HG02970 (cell line): ENCODE results near the gene EMILIN2.
"Not testable (repeated sequence)": the region's sequence is repeated elsewhere in the genome, so short reads cannot be mapped to it uniquely, and the experiment has no call there.

Experiments
- ATAC-seq: cut with Tn5 transposase; IDR thresholded peaks from one replicate; pipeline ENCODE4 v1.9.1; 2021; ENCODE audit warnings: mild to moderate bottlenecking, moderate library complexity, moderate number of reproducible peaks; ENCODE audit not compliant: unreplicated experiment, low FRiP score

The EMILIN2 gene

GRCh38 chr18:2913398-2914005, 66.7 kb downstream of the EMILIN2 start:
- ATAC-seq = no peak

DNA sequence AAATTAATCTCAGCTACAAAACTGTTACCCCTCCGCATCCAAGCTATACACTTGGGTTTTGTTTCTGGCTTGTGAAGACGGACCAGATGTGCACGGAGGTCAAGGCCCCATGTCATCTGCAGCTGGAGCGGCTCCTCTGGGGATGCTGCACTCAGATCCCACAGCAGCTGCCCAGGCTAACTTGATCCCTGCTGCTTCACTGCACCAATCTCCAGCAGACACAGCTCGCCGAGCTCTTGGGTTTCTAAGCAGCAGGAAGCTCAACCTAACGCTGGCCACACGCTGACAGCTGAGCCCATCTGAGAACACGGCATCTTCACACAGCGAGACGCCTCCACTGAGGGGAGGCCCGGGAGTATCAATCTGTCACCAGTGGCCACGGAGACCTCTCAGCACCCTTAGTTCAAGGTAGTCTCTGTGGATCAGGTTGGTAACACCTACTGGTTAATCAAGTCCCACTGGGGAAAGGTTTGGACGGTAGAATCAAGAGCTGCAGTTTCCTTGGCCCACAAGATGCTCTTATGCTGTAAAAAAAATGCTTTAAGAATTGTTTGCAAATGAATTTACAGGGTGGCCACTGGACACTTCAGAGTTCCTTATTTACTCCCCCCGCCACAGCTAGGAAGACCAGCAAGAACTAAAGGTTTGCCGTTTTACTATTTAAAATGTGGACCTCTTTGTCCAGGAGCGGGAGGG, 67.5 kb downstream of the EMILIN2 start:
- no peak for ATAC-seq

DNA sequence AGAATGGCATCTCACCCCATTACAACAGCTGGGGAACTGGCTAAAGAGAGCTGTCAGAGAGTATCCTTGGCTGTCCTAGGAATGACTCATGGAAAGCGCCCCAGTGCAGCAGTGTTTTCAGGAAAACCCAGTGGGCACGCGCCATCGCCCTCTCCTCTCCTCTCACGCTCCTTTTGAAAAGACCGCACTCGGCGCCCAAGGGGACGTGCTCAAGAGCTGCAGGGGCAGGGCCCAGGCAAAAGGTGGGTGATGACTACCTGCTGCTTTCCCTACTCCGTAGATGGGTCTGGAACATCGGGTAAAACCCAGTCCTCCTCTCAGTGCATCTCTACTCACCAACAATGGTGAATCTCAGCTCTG, 68.1 kb downstream of the EMILIN2 start:
- no peak for ATAC-seq

DNA sequence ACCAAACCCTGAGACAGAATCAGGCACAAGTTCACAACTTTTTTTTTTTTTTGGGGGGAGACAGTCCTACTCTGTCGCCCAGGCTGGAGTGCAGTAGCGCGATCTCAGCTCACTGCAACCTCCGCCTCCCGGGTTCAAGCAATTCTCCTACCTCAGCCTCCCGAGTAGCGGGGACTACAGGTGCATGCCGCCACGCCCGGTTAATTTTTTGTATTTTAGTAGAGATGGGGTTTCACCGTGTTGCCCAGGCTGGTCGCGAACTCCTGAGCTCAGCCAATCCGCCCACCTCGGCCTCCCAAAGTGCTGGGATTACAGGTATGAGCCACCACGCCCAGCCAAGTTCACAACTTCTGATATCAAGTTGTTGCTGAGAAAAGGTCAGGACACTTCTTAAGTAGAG, 68.7 kb downstream of the EMILIN2 start:
- ATAC-seq = not testable (repeated sequence)

- no peak for ATAC-seq
Measured at GRCh38 chr18:2916184-2916583, 69.4 kb downstream of the EMILIN2 start.

- ATAC-seq = no peak
Measured at GRCh38 chr18:2917259-2918047, 70.6 kb downstream of the EMILIN2 start.

DNA sequence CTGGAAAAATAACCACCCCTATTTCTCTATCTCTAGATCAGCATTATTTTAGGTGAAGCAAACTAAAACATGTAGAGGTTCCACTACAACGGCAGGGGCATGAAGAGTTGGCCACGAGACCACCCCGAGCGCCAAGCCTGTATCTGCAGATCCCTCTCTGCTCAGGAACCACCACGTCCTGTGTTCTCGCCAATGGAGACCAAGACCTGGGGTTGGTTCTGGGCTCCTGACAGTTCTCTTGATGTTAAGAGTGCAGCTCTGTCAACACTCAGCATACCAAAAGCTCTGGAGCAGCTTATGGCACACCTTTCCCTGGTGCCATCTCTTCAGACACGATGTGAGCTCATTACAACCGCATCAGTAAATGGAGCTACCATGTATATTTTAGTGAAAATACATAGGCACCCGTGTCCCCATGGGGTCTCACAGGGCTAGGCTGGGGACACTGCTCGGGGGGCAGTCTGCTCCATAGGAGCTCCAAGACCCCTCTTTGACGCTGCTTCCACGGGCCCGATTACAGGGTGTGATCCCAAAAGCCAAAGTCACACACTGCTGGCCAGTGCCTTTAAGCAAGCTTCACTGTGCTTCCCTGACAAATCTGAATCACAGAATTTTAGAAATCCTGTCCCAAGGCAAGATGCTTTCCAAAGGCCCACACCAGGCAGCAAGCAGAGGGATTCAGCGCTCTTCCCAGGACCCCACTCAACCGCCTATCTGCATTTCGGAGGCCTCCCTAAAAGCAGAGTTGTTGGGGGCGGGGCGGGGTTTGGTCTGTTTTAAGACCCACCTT, 72.2 kb downstream of the EMILIN2 start:
- ATAC-seq = no peak

GRCh38 chr18:2919600-2919999, 72.8 kb downstream of the EMILIN2 start:
- ATAC-seq = no peak

GRCh38 chr18:2920027-2920426, 73.2 kb downstream of the EMILIN2 start:
- ATAC-seq = no peak

DNA sequence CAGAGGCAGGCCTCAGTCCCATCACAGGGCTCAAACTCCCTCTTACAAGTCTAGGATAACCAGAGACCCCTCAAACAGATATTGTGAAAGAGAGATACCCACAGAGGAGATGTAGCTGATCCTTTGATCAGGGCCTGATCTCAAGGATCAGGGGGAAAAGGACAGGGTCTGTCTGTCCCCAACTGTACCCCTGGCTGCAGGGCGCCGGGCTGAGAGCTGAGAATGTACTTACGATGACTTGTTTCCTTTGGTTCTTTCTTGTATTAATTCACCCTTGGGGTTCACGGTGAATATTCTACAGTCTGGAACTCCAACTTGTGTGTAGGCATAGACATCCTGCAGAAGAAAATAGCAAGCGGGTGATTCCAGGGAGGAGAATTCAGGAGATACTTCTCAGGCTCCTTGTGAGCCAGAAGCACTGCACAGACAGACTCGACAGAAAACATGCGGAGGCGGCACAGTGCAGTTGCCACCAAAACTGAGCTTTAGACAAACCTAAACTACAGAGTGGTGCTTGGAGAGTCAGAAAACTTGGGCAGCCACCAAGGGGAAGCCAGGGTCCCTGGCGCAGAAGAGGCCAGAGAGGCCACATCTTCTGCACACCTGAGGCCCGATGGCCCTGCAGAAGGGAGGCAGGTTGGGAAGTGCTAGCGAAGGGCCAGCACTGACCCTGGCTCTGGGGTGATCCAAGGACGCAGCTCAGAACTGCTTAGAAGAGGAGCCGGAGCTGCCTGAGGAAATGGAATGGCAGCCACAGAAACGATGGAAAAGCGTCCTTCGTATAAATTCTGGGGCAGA, 73.9 kb downstream of the EMILIN2 start:
- no peak for ATAC-seq

DNA sequence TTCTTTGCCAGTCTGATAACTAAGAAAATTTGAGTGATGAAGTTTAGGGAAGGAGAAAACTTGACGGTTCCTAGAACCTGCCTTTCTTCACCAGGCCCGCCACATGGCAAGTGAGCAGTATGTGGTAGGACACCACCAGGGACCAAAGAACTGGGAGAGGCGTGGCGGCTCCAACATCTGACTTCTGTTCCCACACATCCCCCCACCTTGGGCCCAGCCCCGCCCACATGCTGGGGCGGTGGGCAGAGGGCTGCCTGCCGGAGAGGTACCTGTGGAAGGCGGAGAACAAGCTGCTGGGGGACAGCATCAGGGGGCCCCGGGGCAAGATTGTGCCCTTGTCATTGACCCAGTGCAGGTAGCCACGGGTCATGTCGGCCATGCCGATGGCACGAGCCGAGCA, 75.0 kb downstream of the EMILIN2 start:
- no peak for ATAC-seq

GRCh38 chr18:2923464-2923863, 76.7 kb downstream of the EMILIN2 start:
- ATAC-seq = no peak

GRCh38 chr18:2924920-2925319, 78.1 kb downstream of the EMILIN2 start:
- ATAC-seq = no peak

DNA sequence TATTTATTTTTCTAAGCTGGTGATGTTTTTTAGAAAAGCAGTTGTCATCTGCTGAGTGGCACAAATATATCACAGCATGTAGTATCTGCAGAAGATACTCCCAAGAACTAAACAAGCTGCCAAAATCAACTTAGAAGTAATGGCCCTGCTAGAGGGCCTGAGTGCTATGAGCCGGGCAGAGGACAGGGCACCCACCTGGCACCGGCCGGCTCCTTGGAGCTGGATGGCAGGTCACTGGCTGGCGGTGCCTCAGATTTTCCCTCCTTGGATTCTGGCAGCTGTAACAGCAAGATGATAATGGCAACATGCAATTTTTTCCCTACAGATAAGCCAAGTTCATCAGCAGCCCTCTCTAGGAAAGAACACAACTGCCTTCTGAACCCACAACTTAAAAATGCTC, 79.7 kb downstream of the EMILIN2 start:
- ATAC-seq = no peak

- no peak for ATAC-seq
Measured at GRCh38 chr18:2927745-2928144, 80.9 kb downstream of the EMILIN2 start.

DNA sequence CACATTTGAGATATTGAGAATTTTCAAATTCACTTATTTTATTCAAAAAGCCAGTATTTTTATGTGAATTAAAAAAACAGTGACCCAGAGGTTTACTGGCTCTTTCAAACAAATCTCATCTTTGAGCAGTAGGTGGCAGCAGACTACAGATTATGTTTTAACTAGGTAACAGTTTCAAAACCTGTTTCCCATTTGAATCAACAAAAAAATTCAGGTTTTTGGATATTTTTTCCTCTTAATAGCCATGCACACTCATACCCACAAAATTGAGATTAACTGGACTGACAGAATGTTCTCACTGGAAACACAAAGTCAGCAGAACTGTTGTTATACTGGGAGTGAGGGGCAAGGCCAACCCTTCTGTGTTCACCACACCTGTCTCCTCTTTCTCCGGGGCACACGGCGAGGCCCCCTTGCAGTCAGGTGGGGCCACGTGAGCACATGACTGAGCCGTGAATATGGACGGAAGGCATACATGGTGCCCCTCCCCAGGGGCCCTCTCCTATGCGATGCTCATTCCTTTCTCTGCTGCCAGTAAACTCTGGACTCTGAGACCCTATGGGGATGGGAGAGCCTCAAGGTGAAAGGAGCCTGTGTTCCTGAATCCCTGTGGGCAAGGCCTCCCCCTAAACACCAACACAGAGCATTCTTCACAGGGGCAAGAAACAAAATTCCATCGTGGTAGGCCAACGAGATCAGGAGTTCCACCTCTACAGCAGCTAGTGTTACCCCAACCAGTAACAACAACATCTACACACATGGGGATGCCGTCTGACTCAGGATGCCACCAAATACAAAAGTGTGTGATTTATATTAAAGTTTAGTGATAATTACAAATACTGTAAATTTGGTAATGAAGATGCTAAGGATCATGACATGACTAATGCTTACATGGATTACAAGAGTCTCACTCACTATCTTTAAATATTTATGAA, 85.7 kb downstream of the EMILIN2 start:
- ATAC-seq = no peak

GRCh38 chr18:2933995-2934394, 87.2 kb downstream of the EMILIN2 start:
- ATAC-seq = no peak

DNA sequence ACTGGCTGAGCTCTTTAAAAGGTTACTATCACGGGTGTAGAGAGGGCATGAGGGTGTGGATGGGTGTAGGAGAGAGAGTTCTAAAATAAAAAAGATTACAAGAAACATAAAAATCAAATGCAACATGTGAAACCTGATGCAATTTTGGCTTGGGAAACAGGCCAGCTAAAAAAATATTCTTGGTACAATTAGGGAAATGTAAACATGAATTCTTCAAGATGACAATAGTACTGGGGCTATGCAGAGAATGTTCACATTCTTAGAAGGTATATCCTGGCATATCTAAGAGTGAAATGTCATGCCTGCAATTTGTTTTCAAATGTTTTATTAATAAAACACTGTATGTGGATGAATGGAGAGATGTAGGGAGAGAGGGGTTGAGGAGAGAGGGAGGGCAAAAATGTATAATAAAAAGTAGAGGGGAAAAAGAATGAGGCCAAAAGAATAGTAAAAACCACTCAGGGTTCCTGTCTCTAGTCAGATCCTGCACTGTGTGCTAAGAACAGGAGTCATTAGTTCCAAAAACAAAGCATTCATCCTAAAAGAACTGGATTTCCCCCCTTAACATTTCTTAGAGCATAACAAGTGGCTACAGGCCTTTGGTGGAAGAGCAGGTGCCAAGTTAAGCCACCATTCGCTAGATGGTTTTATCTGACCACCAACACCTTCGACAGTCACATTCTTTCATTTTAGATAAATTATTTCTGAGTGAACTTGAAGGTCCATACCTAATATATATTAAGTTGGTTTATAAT, 88.8 kb downstream of the EMILIN2 start:
- no peak for ATAC-seq
